ENCODE measurements around the gene ZDHHC17.
"Not testable (repeated sequence)": the region's sequence is repeated elsewhere in the genome, so short reads cannot be mapped to it uniquely, and the experiment has no call there.

The ZDHHC17 gene

DNA sequence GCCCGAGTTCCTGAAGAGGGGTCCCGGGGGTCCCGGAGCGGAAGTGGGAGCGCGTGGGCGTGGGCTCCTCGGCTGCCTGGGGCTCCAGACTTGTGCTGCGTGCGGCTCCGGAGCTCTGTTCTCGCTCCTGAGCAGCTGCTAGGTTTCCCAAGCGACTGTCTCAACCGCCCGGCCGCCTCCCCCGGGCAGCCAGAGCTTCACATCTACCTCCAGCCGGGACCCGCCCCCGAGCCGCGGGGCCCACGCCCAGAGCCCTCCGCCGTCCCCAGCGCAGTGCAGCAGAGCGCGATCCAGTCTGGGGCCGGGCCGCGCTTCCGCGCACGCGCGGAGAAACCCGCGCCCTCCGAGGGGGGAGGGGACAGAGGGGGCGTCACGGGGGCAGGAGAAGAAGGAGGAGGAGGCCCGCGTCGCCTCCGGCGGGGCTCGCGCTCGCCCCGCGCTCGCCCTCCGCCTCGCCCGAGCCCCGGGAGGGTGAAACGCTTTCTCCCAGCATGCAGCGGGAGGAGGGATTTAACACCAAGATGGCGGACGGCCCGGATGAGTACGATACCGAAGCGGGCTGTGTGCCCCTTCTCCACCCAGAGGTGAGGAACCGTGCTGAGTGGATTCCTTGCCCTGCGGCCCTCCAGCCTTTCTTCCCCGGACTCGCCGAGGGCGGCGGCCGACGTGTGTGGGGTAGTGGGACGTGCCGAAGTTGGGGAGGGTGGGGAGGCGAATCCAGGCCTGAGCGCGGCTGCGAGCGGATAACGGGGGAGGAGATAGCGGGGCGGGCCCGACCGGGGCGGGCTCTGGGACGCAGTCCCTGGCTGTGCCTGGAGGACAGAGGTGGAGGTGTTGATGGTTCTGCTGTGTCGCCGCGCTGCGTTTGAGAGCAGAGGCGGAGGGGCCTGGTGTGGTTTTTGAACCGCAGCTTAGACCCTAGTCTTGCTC lies at the start of gene ZDHHC17:
TSS of gene ZDHHC17 (plus strand) at position 370 of the 930 bp plus-strand sequence. CDS start at position 492, 122 bp downstream.
- H3K9me3 Mint-ChIP-seq, result no peaks in the 10 kb centered on the region
- no peaks in the 10 kb centered on the region for H3K27me3 Mint-ChIP-seq
- H3K4me1 Mint-ChIP-seq, result peaks cover 51% of the 10 kb centered on the region
- H3K27ac Mint-ChIP-seq, result peak within 1 kb of the TSS; percentile 95
- peak within 1 kb of the TSS; percentile 98 for H3K4me3 Mint-ChIP-seq
- H3K36me3 Mint-ChIP-seq, result peaks cover 2% of the 10 kb centered on the region

GRCh38 chr12:76714415-76714814 lies 49.5 kb upstream of the ZDHHC17 start:
- Mint-ChIP-seq H3K9me3 (no peaks in the 10 kb centered on the region), H3K4me1 (no peaks in the 10 kb centered on the region), H3K27ac (no peak overlapping the region), H3K27me3 (peaks cover 2% of the 10 kb centered on the region), H3K4me3 (no peak overlapping the region), H3K36me3 (no peaks in the 10 kb centered on the region)

- peaks cover 2% of the 10 kb centered on the region for H3K27me3 Mint-ChIP-seq
- no peak overlapping the region for H3K27ac Mint-ChIP-seq
- H3K4me3 Mint-ChIP-seq, result no peak overlapping the region
- no peaks in the 10 kb centered on the region for H3K4me1 Mint-ChIP-seq
- H3K9me3 Mint-ChIP-seq, result no peaks in the 10 kb centered on the region
- H3K36me3 Mint-ChIP-seq, result no peaks in the 10 kb centered on the region
Measured at GRCh38 chr12:76714861-76715260, 49.1 kb upstream of the ZDHHC17 start.

DNA sequence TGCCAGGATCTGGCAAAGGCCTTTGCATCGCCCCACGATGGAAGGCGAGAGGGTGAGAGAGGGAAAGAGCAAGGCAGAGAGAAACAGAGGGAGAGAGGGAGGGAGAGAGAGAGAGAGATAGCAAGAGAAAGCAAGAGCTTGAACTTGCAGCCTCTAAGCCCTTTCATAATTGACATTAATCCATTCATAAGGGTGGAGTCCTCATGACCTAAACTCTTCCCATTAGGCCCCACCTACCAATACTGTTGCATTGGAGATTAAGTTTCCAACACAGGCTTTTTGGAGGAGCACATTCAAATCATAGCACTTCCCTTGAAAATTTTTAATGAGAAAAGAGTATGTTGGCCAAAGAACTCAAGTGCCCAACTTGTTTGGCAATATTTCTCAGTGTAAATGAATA lies 48.6 kb upstream of the ZDHHC17 start:
- H3K36me3 Mint-ChIP-seq, result no peaks in the 10 kb centered on the region
- H3K4me1 Mint-ChIP-seq, result no peaks in the 10 kb centered on the region
- no peaks in the 10 kb centered on the region for H3K9me3 Mint-ChIP-seq
- no peak overlapping the region for H3K27ac Mint-ChIP-seq
- H3K4me3 Mint-ChIP-seq, result no peak overlapping the region
- peaks cover 2% of the 10 kb centered on the region for H3K27me3 Mint-ChIP-seq

GRCh38 chr12:76717314-76717713 lies 46.6 kb upstream of the ZDHHC17 start:
- Mint-ChIP-seq H3K27me3 (peaks cover 2% of the 10 kb centered on the region), H3K9me3 (no peaks in the 10 kb centered on the region), H3K4me3 (no peak overlapping the region), H3K27ac (no peak overlapping the region), H3K36me3 (no peaks in the 10 kb centered on the region), H3K4me1 (no peaks in the 10 kb centered on the region)

DNA sequence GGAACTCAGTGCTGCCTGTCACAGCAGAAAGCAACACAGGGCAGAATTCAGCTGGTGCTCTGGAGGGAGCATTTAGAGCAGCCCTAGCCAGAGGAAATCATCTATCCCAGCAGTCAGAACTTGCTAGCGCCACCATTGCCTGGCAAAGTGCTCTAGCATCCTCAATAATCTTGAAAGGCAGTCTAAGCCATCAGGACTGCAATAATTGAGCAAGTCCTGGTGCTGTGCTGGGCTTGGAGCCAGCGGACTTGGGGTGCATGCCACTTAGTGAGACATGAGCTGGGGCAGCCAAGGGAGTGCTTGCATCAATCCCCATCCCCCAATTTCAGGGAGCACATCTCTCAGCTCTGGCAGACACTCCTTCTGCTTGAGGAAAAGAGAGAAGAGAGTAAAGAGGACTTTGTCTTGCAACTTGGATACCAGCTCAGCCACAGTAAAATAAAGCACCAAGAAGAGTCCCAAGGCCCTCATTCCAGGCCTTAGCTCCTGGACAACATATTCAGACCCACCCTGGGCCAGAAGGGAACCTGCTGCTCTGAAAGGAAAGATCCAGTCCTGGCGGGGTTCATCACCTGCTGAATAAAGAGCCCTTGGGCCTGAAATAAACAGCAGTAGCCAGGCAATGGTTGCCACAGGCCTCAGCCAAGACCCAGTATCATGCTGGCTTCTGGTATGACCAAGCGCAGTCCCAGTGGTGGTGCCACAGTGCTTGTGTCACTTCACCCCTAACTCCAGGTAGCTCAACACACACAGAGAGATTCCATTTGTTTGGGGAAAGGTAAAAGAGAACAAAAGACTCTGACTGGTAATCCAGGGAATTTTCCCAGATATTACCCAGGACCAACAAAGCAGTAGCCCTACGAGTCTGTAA lies 44.5 kb upstream of the ZDHHC17 start:
- no peaks in the 10 kb centered on the region for H3K9me3 Mint-ChIP-seq
- no peaks in the 10 kb centered on the region for H3K27me3 Mint-ChIP-seq
- H3K4me3 Mint-ChIP-seq, result no peak overlapping the region
- H3K27ac Mint-ChIP-seq, result no peak overlapping the region
- H3K36me3 Mint-ChIP-seq, result no peaks in the 10 kb centered on the region
- H3K4me1 Mint-ChIP-seq, result no peaks in the 10 kb centered on the region

- no peak overlapping the region for H3K4me3 Mint-ChIP-seq
- no peaks in the 10 kb centered on the region for H3K9me3 Mint-ChIP-seq
- no peaks in the 10 kb centered on the region for H3K27me3 Mint-ChIP-seq
- H3K36me3 Mint-ChIP-seq, result no peaks in the 10 kb centered on the region
- H3K4me1 Mint-ChIP-seq, result no peaks in the 10 kb centered on the region
- H3K27ac Mint-ChIP-seq, result no peak overlapping the region
Measured at GRCh38 chr12:76720068-76720467, 43.8 kb upstream of the ZDHHC17 start.

DNA sequence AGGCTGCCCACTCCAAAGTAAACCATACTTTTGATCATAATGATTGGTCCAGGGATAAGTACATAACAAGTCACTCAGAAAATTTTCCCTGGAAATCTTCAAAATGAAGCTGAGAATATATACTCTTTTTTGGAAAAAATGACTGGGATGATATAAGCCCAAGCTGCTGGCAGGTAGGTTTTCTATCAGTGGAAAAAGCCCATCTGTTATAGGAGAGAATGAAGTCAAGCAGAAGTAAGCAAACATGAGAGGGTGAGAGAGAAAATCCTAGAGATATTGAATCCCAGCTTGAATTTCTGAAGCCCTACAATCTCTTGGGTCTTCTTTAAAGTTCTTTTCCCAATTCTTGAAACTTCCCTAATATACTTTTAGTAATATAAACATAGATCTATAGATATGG lies 37.3 kb upstream of the ZDHHC17 start:
- Mint-ChIP-seq H3K4me1 (no peaks in the 10 kb centered on the region), H3K27me3 (no peaks in the 10 kb centered on the region), H3K9me3 (no peaks in the 10 kb centered on the region), H3K36me3 (no peaks in the 10 kb centered on the region), H3K4me3 (no peak overlapping the region), H3K27ac (no peak overlapping the region)

GRCh38 chr12:76732188-76732587 lies 31.7 kb upstream of the ZDHHC17 start:
- H3K9me3 Mint-ChIP-seq, result peaks cover 11% of the 10 kb centered on the region
- H3K4me3 Mint-ChIP-seq, result not testable (repeated sequence)

DNA sequence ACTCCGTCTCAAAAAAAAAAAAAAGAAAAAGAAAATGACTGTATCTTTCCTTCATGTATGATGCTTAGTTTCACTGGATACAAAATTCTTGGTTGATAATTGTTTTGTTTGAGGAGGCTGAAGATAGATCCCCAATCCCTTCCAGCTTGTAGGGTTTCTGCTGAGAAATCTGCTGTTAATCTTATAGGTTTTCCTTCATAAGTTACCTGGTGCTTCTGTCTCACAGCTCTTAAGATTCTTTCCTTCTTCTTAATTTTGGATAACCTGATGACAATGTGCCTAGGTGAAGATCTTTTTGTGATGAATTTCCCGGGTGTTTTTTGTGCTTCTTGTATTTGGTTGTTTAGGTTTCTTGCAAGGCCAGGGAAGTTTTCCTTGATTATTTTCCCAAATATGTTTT lies 26.2 kb upstream of the ZDHHC17 start:
- not testable (repeated sequence) for H3K27ac Mint-ChIP-seq, H3K27me3 Mint-ChIP-seq, H3K4me3 Mint-ChIP-seq, H3K4me1 Mint-ChIP-seq
- H3K9me3 Mint-ChIP-seq, result peaks cover 24% of the 10 kb centered on the region
- peaks cover 18% of the 10 kb centered on the region for H3K36me3 Mint-ChIP-seq

More at GRCh38 chr12:76732188-76732587, 31.7 kb upstream of the ZDHHC17 start:
- not testable (repeated sequence) for H3K27me3 Mint-ChIP-seq, H3K27ac Mint-ChIP-seq, H3K4me1 Mint-ChIP-seq
- H3K36me3 Mint-ChIP-seq, result peaks cover 10% of the 10 kb centered on the region

DNA sequence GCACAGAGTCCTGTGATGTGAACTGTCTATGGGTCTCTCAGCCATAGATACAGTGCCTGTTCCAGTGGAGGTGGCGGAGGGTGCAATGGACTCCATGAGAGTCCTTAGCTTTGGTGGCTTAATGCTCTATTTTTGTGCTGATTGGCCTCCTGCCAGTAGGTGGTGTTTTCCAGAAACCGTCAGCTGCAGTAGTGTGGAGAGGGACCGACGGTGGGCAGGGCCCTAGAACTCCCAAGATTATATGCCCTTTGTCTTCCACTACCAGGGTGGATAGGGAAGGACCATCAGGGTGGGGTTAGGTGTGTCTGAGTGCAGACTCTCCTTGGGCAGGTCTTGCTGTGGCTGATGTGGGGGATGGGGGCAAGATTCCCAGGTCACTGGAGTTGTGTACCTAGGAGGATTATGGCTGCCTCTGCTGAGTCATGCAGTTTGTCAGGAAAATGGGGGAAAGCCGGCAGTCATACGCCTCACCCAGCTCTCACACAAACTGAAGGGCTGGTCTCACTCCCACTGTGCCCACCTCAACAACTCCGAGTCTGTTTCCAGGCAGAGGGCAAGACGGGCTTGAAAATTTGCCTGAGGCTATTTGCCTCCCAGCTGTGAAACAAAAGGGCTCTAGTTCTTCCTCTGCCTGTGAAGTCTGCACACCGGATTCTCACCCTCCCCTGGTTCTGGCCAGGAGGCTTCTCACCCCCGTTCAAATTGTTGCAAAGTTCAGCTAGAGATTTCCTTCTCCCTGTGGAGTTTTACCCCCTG lies 24.9 kb upstream of the ZDHHC17 start:
- H3K27ac Mint-ChIP-seq, result no peak overlapping the region
- no peaks in the 10 kb centered on the region for H3K27me3 Mint-ChIP-seq
- no peak overlapping the region for H3K4me3 Mint-ChIP-seq
- H3K36me3 Mint-ChIP-seq, result peaks cover 15% of the 10 kb centered on the region
- no peaks in the 10 kb centered on the region for H3K4me1 Mint-ChIP-seq
- H3K9me3 Mint-ChIP-seq, result peaks cover 22% of the 10 kb centered on the region

DNA sequence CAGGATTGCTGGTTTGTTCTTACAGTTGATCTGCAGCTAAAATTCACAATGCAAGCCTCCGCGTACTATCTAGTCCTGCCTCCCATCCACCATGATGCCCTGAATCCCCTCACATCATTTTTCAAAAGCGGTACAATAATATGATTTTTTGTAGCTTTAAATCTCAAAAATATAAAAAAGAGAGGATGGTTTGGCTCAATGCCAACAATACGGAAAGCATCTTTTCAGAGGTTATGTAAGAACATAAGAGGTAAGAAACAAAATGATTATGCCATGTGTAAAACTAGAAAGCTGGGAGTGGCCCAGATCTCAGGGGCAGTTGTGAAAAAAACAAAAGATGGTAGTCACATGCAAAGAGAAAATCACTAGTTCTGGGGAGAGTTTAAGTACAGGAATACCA lies 24.0 kb upstream of the ZDHHC17 start:
- Mint-ChIP-seq H3K36me3 (peaks cover 15% of the 10 kb centered on the region), H3K4me3 (no peak overlapping the region), H3K27me3 (no peaks in the 10 kb centered on the region), H3K9me3 (peaks cover 18% of the 10 kb centered on the region), H3K4me1 (no peaks in the 10 kb centered on the region), H3K27ac (no peak overlapping the region)

DNA sequence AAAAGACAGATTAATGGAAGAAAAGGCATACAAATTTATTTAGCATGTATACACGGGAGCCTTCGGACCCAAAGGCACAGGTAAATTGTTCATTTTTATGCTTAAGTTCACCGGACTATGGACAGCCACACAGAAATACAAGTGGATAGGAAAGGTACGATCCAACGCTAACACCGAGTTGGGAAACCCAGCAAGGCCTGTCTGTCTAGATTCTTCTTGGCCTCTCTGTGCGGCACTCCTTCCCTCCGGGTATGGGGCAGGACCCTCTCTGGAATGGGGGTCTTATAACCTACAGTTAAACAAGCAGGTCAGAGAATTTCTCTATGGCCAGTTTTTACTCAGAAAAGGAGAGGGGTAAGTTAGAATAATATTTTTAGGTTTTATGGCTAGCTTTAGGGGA lies 23.4 kb upstream of the ZDHHC17 start:
- no peak overlapping the region for H3K4me3 Mint-ChIP-seq

DNA sequence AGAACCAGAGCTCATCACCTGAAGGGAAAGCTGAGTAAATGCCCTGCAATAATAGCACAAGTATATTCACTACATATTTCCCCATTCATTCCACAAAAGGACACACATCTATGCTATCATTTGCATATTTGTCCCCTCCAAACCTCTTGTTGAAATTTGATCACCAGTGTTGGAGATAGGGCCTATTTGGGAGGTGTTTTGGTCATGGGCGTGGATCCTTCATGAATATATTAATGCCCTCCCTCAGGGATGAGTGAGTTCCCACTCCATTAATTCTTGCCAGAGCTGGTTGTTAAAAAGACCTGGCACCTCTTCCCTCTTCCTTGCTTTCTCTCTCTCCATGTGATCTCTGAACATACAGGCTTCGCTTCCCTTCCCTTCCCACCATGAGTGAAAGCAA lies 18.6 kb upstream of the ZDHHC17 start:
- H3K27ac Mint-ChIP-seq, result no peak overlapping the region
- H3K4me1 Mint-ChIP-seq, result no peaks in the 10 kb centered on the region
- H3K27me3 Mint-ChIP-seq, result no peaks in the 10 kb centered on the region
- H3K4me3 Mint-ChIP-seq, result no peak overlapping the region
- no peaks in the 10 kb centered on the region for H3K36me3 Mint-ChIP-seq
- H3K9me3 Mint-ChIP-seq, result no peaks in the 10 kb centered on the region

More for the DNA sequence above, 23.4 kb upstream of the ZDHHC17 start:
- peaks cover 15% of the 10 kb centered on the region for H3K36me3 Mint-ChIP-seq
- H3K27ac Mint-ChIP-seq, result no peak overlapping the region
- no peaks in the 10 kb centered on the region for H3K4me1 Mint-ChIP-seq
- H3K27me3 Mint-ChIP-seq, result no peaks in the 10 kb centered on the region
- peaks cover 18% of the 10 kb centered on the region for H3K9me3 Mint-ChIP-seq

- H3K9me3 Mint-ChIP-seq, result no peaks in the 10 kb centered on the region
- no peak overlapping the region for H3K27ac Mint-ChIP-seq
- H3K4me1 Mint-ChIP-seq, result no peaks in the 10 kb centered on the region
- peaks cover 3% of the 10 kb centered on the region for H3K27me3 Mint-ChIP-seq
- H3K4me3 Mint-ChIP-seq, result no peak overlapping the region
- H3K36me3 Mint-ChIP-seq, result no peaks in the 10 kb centered on the region
Measured at GRCh38 chr12:76746516-76746915, 17.4 kb upstream of the ZDHHC17 start.

Measured in activated naive CD4-positive, alpha-beta T cell treated with anti-CD3 and anti-CD28 coated beads, Interleukin-2, amount 50 U/mL, for 24 hours (primary cell).